Psoas muscle (tissue), 8 donors: Measurements from ENCODE around the gene CAPN1. TPM values are rescaled to one million over a fixed set of nuclear protein-coding genes. Genes with fewer than 3 reads are reported as not detected.

Experiments used
- ATAC-seq, 4 donors: fragments of 200-7000 bp; cut with Tn5 transposase; one replicate each; pipeline ENCODE4 v1.9.1; 2020; ENCODE audit warnings: moderate library complexity in 3 of 4, mild to moderate bottlenecking in 2 of 4
- DNase-seq, 2 donors: peaks; one replicate each; pipeline ENCODE4 v3.0.0-alpha.2; 2020
- H3K27ac ChIP-seq: fragments of 200-600 bp; one replicate; pipeline ENCODE4 v1.8.0; 2022
- H3K27me3 ChIP-seq, 3 donors: fragments of 200-600 bp in 1 of 3; one replicate each; pipeline versions ENCODE4 v1.6.1 to v1.8.0; 2013 to 2022; ENCODE audit warnings: low read length in 2 of 3, mild to moderate bottlenecking in 2 of 3, moderate library complexity in 1 of 3; ENCODE audit not compliant: insufficient read depth in 3 of 3
- H3K36me3 ChIP-seq, 2 donors: fragments of 200-600 bp in 1 of 2; one replicate each; pipeline versions ENCODE4 v1.6.1 to v1.8.0; 2013 to 2022; ENCODE audit warnings: low read depth in 1 of 2, mild to moderate bottlenecking in 1 of 2, moderate library complexity in 1 of 2; ENCODE audit not compliant: insufficient read depth in 1 of 2
- H3K4me1 ChIP-seq: fragments of 200-600 bp; one replicate; pipeline ENCODE4 v1.8.0; 2022
- H3K4me3 ChIP-seq: fragments of 200-600 bp; one replicate; pipeline ENCODE4 v1.8.0; 2022; ENCODE audit warnings: mild to moderate bottlenecking
- H3K9me3 ChIP-seq: fragments of 200-600 bp; one replicate; pipeline ENCODE4 v1.8.0; 2022
- CTCF ChIP-seq: fragments of 200-600 bp; IDR thresholded peaks from one replicate; pipeline ENCODE4 v1.8.0; 2022; ENCODE audit warnings: antibody characterized with exemption
- WGBS, 3 donors: extraction: QIAGEN DNeasy Blood & Tissue Kit; methylation state at CpG; one replicate each; pipeline versions ENCODE4 v1.1.6 to v1.1.7; 2013; 5-methylcytosine and 5-hydroxymethylcytosine counted together
- intact Hi-C, 2 donors: fragments of 100-400 bp; cut with DNase I; formaldehyde crosslinking; loops; one replicate each; pipeline versions ENCODE4 v1.11.0 to v1.14.2; 2022
- long read RNA-seq, 2 donors: library from polyadenylated mRNA; unstranded; transcript quantifications; one replicate each; pipeline ENCODE4 v2.0.0, GENCODE V29; 2021
- polyA plus RNA-seq, 3 donors: library from polyadenylated mRNA; stranded (reverse); fragments of 200-250 nt; gene quantifications; one replicate each; pipeline ENCODE4 v1.2.3, GENCODE V29; 2013
- total RNA-seq, 4 donors: library from RNA; stranded (reverse); fragmentation: NEBNext Ultra II Directional in 2 of 4; extraction: Animal tissue kit (Norgen Biotek cat#: 25700) in 2 of 4; gene quantifications; one replicate each; pipeline versions ENCODE4 v1.2.1 to v1.2.4, GENCODE V29; 2021 to 2023
- donor health status: healthy with polysubstance abuse.
- donor health status: DM: no; HTN: no; CAD: no; lungs with moderate emphysema.
- donor health status: Bipolar disorder and iron deficiency.
- donor health status: healthy.
- donor health status: DM: yes; HTN: yes; CAD: no.
- donor health status: DM: no; HTN: no; CAD: no.
- donor health status: DM: no; HTN: no; CAD: no.
- donor health status: DM: yes; HTN: yes; CAD: no.

CAPN1 gene
- total RNA-seq (100 to 1,000 TPM in 1 of 4 donors, 10 to 100 TPM in 3; 72.4 to 105 (median 81.5) TPM), polyA plus RNA-seq (10 to 100 TPM; 65.7 to 97.4 (median 86.5) TPM)
- long read RNA-seq, donor 1, partial matches to known transcripts: 16 of 99 reads
- long read RNA-seq, donor 1, other reads (novel, unspliced or antisense): 83 of 99 reads
- long read RNA-seq, donor 2, partial matches to known transcripts: 42 of 215 reads
- long read RNA-seq, donor 2, other reads (novel, unspliced or antisense): 173 of 215 reads

DNA sequence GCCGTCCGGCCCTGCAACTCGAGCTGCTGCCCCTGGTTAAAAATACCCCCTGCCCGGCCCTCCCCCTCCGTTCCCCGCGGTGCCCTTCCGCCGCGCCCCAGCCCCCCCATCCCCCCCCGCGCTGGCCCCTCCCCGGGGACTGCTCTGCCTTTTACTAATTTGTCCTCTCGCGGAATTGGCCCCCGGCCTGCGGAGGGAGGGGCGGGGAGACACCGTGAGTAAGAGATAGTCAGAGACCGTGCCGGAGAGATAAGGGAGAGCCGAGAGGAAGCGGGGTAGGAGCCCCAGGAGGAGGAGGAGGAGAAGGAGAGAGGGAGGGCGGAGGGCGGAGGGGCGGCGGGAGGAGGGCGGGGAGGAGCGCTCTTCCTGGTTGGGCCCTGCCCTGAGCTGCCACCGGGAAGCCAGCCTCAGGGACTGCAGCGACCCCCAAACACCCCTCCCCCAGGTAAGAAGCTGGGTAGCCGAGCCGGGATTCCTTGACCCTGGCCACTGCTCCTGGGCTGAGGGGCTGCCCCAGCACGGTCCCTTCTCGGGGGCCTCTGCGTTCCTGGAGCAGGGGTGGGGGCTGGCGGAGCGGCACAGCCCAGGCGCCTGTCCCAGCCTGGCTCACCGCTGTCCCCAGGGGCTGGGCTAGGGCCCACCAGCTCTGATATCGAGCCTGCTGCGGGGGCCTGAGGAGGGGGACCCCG is at the start of gene CAPN1:
CAPN1 (plus strand) TSS at position 360 of the 689 bp plus-strand sequence. CDS start 774 bp downstream, outside the sequence.
- WGBS, 3 donors: 0% methylated on average over 29 to 43 of the region's 43 CpGs
- intact Hi-C loops: loop anchor here (2.0 to 5.0 kb wide), 3 partner anchors 47 to 71 kb away; partner anchors contain the start of genes FAU (in 1 of the 2), MRPL49 (in 1 of the 2), SYVN1 (in 1 of the 2) and TM7SF2 (in 1 of the 2)
- peak within 1 kb of the TSS; percentile 88 for H3K4me3 ChIP-seq

DNA sequence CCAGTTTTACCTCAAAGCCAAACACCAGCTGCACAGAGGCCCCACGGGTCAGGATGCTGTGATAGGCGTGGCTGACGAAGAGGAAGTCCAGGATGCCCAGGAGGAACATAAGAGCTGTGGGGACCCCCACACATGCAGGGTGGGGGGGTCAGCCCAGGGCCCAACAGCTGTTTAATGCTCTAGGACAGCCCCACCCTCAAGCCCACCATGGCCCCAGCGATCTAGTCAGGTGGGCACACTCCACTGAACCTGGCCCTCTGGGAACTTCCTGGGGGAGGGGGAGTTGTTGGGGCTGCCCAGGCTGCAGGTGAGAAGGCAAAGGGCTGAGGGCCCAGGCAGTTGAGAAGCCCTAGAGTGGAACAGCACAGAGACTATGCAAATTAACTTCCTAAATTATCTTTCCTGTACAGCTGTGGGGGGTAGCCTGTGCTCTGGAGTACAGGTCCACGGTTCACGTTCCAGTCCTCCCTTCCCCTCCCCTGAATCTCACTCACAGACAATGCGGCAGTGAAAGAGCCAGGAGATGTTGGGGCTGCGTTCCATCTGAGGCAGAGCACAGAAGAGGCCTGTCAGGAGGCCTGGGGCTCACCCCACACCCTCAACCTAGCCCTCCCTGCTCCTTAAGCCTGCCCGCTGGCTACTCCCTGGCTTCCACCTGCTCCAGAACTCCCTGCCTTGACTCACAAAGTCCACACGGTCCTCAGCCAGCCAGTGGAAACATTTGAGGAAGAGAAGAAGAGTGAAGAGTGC is 49.3 kb upstream of the CAPN1 start:
- H3K36me3 ChIP-seq: peaks cover 3 to 58% of the 10 kb centered on the region in 2 donors
- no peaks in the 10 kb centered on the region for H3K27me3 ChIP-seq
- DNase-seq (no peak), ATAC-seq (no peak)
- H3K27ac ChIP-seq: peak overlapping the region; percentile 96
- WGBS, 3 donors: 59 to 67% (median 64%) methylated on average over 10 of the region's 10 CpGs
- H3K4me3 ChIP-seq: peak overlapping the region; percentile 98
- H3K4me1 ChIP-seq: peaks cover 30% of the 10 kb centered on the region
- no peak for TF ChIP-seq CTCF
- H3K9me3 ChIP-seq: no peaks in the 10 kb centered on the region
- intact Hi-C loops: no loop called here

More for the DNA sequence above, at the start of gene CAPN1:
- H3K4me1 ChIP-seq: no peaks in the 10 kb centered on the region
- no peaks in the 10 kb centered on the region for H3K9me3 ChIP-seq
- no peak for TF ChIP-seq CTCF
- ATAC-seq (peak; percentile 70 to 84 (median 74)), DNase-seq (peak; percentile 87 to 95)
- H3K27ac ChIP-seq: peak within 1 kb of the TSS; percentile 91
- peaks cover 0 to 43% of the 10 kb centered on the region in 2 donors for H3K36me3 ChIP-seq
- H3K27me3 ChIP-seq: no peaks in the 10 kb centered on the region

DNA sequence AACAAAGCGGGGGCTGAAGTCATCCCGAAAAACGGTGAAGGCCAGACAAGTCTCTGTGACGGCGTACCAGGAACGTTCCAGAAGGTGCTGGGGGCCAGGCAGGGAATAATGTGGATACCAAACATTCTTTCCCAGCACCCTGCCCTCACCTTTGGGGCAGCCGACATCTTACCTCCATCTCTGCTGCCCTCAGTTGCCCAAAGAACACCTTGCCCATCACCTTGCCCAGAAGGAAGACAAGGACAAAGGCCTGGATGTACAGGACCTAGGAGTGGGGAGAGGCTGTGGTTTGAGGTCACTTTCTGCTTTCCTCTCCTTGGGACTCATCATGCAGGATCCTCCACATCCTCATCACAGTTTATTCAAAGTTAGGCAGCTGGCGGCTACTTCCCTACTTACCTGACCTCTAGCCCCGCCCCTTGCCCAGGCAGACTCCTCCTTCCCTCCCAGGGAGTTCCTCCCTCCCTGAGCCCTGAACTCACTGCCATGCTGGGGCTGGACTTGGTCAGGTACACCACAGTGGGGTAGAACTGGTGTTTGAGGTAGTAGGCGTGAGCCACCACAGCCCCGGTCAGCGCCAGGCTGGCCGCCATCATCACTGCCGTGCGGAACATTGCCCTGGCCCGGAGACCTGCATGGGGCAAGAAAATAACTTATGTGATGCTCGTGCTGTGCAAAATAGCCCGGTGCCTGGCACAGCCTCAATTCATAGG is 48.6 kb upstream of the CAPN1 start:
- Histone ChIP-seq H3K27ac (peak overlapping the region; percentile 96), H3K9me3 (no peaks in the 10 kb centered on the region), H3K4me1 (peaks cover 30% of the 10 kb centered on the region), H3K27me3 (no peaks in the 10 kb centered on the region), H3K36me3 (peaks cover 3 to 51% of the 10 kb centered on the region in 2 donors), H3K4me3 (peak overlapping the region; percentile 98)
- TF ChIP-seq CTCF: no peak
- DNase-seq (no peak), ATAC-seq (no peak)
- 40 to 43% (median 42%) methylated on average over 18 of the region's 18 CpGs for WGBS, 3 donors
- intact Hi-C loops: no loop called here

DNA sequence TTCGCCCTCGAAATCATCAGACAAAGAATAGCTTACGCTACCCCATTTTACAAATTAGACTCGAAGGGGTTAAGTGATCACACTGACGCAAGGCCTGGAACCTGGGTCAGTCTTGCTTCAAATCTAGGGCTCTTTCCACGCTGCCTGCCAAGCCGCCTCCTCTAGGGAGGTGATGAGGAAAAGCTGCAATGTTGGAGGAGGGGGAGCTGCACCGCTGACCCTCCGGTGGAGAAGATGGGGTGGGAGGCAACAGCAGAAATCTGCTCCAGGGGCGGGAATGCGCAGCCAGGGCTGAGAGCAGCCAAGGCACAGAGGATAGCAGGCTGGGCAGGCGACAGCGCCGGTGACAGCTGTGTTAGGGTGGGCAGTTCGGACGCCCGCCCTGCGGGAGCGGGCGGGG is 48.0 kb upstream of the CAPN1 start:
- peak overlapping the region; percentile 98 for H3K4me3 ChIP-seq
- peak; percentile 69 to 84 for DNase-seq
- peak overlapping the region; percentile 96 for H3K27ac ChIP-seq
- WGBS, 3 donors: 1 to 2% (median 2%) methylated on average over 18 to 20 of the region's 20 CpGs
- no peak for TF ChIP-seq CTCF
- no peaks in the 10 kb centered on the region for H3K27me3 ChIP-seq
- H3K9me3 ChIP-seq: no peaks in the 10 kb centered on the region
- peaks cover 3 to 45% of the 10 kb centered on the region in 2 donors for H3K36me3 ChIP-seq
- H3K4me1 ChIP-seq: peaks cover 30% of the 10 kb centered on the region
- ATAC-seq: no peak
- intact Hi-C loops: loop anchor here in 1 of 2 donors (2.0 kb wide), 1 partner anchor 47 kb away; the partner anchor contains the start of gene CAPN1
